GM23338 (cell line): ENCODE data around the gene ITGB6. TPM values are rescaled to one million over a fixed set of nuclear protein-coding genes. Genes with fewer than 3 reads are reported as not detected.

Experiments
- ATAC-seq: fragments of 200-7000 bp; cut with Tn5 transposase; 3 replicates; pipeline ENCODE4 v1.9.1; 2020
- DNase-seq: peaks from one replicate; pipeline ENCODE4 v3.0.0-alpha.2; 2015; ENCODE audit warnings: low spot score
- H2AFZ ChIP-seq: fragments of 200-600 bp; sonication (generic); 2 replicates; pipeline ENCODE4 v1.8.0; 2016; ENCODE audit warnings: antibody characterized with exemption, mild to moderate bottlenecking, moderate library complexity
- H3F3A ChIP-seq: fragments of 200-600 bp; sonication (generic); replicated peaks from 2 replicates; pipeline ENCODE4 v1.8.0; 2017; ENCODE audit warnings: antibody characterized with exemption, mixed run types, low read depth
- H3K27ac ChIP-seq: fragments of 200-600 bp; sonication (generic); 2 replicates; pipeline ENCODE4 v1.6.1; 2016; ENCODE audit warnings: low read depth
- H3K27me3 ChIP-seq: fragments of 200-600 bp; sonication (generic); 2 replicates; pipeline ENCODE4 v1.8.0; 2016; ENCODE audit warnings: mild to moderate bottlenecking, mixed run types, moderate library complexity; ENCODE audit not compliant: insufficient read depth
- H3K36me3 ChIP-seq: fragments of 200-600 bp; sonication (generic); 2 replicates; pipeline ENCODE4 v1.8.0; 2016; ENCODE audit warnings: mild to moderate bottlenecking; ENCODE audit not compliant: insufficient read depth
- H3K4me1 ChIP-seq: fragments of 200-600 bp; sonication (generic); 2 replicates; pipeline ENCODE4 v1.8.0; 2016; ENCODE audit warnings: mild to moderate bottlenecking, moderate library complexity; ENCODE audit not compliant: insufficient read depth
- H3K4me2 ChIP-seq: fragments of 200-600 bp; sonication (generic); 2 replicates; pipeline ENCODE4 v1.7.1; 2017; ENCODE audit warnings: mixed run types
- H3K4me3 ChIP-seq: fragments of 200-600 bp; sonication (generic); 2 replicates; pipeline ENCODE4 v1.6.1; 2016; ENCODE audit warnings: mixed run types
- H3K79me2 ChIP-seq: fragments of 200-600 bp; sonication (generic); replicated peaks from 2 replicates; pipeline ENCODE4 v1.8.0; 2017; ENCODE audit warnings: mild to moderate bottlenecking; ENCODE audit not compliant: insufficient read depth
- H3K9me2 ChIP-seq: fragments of 200-600 bp; sonication (generic); 2 replicates; pipeline ENCODE4 v1.8.0; 2017; ENCODE audit not compliant: insufficient read depth
- H4K20me1 ChIP-seq: fragments of 200-600 bp; sonication (generic); replicated peaks from 2 replicates; pipeline ENCODE4 v1.8.0; 2017; ENCODE audit warnings: mild to moderate bottlenecking; ENCODE audit not compliant: insufficient read depth
- H3K27ac Mint-ChIP-seq: 2 replicates; pipeline ENCODE4 v1.8.0; 2020; ENCODE audit warnings: inconsistent platforms, mild to moderate bottlenecking, moderate library complexity, mixed read lengths
- H3K27me3 Mint-ChIP-seq: 3 replicates; pipeline ENCODE4 v1.8.0; 2022; ENCODE audit warnings: low read depth, mild to moderate bottlenecking, moderate library complexity, mixed read lengths, inconsistent platforms; ENCODE audit not compliant: insufficient read depth, poor library complexity
- H3K36me3 Mint-ChIP-seq: 3 replicates; pipeline ENCODE4 v1.8.0; 2021; ENCODE audit warnings: low read depth, mild to moderate bottlenecking, inconsistent platforms, moderate library complexity, mixed read lengths
- H3K4me1 Mint-ChIP-seq: 3 replicates; pipeline ENCODE4 v1.8.0; 2020; ENCODE audit warnings: mild to moderate bottlenecking, inconsistent platforms, mixed read lengths
- H3K4me3 Mint-ChIP-seq: 3 replicates; pipeline ENCODE4 v1.8.0; 2021; ENCODE audit warnings: moderate library complexity, mild to moderate bottlenecking, inconsistent platforms, mixed read lengths
- H3K9me3 Mint-ChIP-seq: 3 replicates; pipeline ENCODE4 v1.8.0; 2020; ENCODE audit warnings: moderate library complexity, mild to moderate bottlenecking, inconsistent platforms, mixed read lengths
- CREB1 ChIP-seq: fragments of 250-450 bp; sonication (Bioruptor Pico); IDR thresholded peaks from 2 replicates; pipeline ENCODE4 v1.5.0; 2020; ENCODE audit warnings: low read depth, mild to moderate bottlenecking, moderate library complexity
- EZH2 ChIP-seq: fragments of 200-600 bp; sonication (generic); IDR thresholded peaks from one replicate; pipeline ENCODE4 v1.8.0; 2017; ENCODE audit warnings: antibody characterized with exemption, mild to moderate bottlenecking, low read depth; ENCODE audit not compliant: unreplicated experiment
- JUNB ChIP-seq: IDR thresholded peaks from one replicate; pipeline ENCODE4 v1.6.1; 2016; ENCODE audit warnings: antibody characterized with exemption; ENCODE audit not compliant: unreplicated experiment
- STAT1 ChIP-seq: IDR thresholded peaks from one replicate; pipeline ENCODE4 v1.6.1; 2016; ENCODE audit warnings: antibody characterized with exemption; ENCODE audit not compliant: unreplicated experiment
- ZNF114 ChIP-seq: fragments of 250-450 bp; sonication (Bioruptor Pico); IDR thresholded peaks from 2 replicates; pipeline ENCODE4 v1.5.0; 2020; ENCODE audit warnings: mild to moderate bottlenecking, moderate library complexity
- ZNF331 ChIP-seq: fragments of 250-450 bp; sonication (Bioruptor Pico); IDR thresholded peaks from 2 replicates; pipeline ENCODE4 v1.5.0; 2020; ENCODE audit warnings: low read depth, mild to moderate bottlenecking, moderate library complexity
- polyA plus RNA-seq: library from polyadenylated mRNA; unstranded; fragments of >200 nt; fragmentation: Nextera tagmentation; extraction: Ambion mirVana; gene quantifications from 2 replicates; pipeline ENCODE4 v1.2.1, GENCODE V29; 2016
- total RNA-seq: library from RNA; depleted of rRNA; stranded (reverse); fragments of >200 nt; shearing (Covaris generic); gene quantifications from 2 replicates; pipeline ENCODE4 v1.2.3, GENCODE V29; 2014
- TF ChIP-seq, protein P1 (sequence below), 2 experiments: fragments of 200-600 bp in 1 of 2; sonication (generic) in 1 of 2; conservative IDR thresholded peaks; 2 replicates each; pipeline versions ENCODE4 v1.5.1 to v1.6.1; 2016 to 2017; ENCODE audit warnings: antibody characterized with exemption in 2 of 2, low read depth in 2 of 2, mild to moderate bottlenecking in 2 of 2, moderate library complexity in 1 of 2
- TF ChIP-seq, protein P2 (sequence below): fragments of 250-450 bp; sonication (Bioruptor Pico); IDR thresholded peaks from 2 replicates; pipeline ENCODE4 v1.5.0; 2020; ENCODE audit warnings: mild to moderate bottlenecking, moderate library complexity
- TF ChIP-seq, protein P3 (sequence below): IDR thresholded peaks from one replicate; pipeline ENCODE4 v1.6.1; 2018; ENCODE audit warnings: antibody characterized with exemption; ENCODE audit not compliant: unreplicated experiment

ITGB6 gene
- total and polyA plus RNA-seq, 2 experiments from 2014 or later: not detected

DNA sequence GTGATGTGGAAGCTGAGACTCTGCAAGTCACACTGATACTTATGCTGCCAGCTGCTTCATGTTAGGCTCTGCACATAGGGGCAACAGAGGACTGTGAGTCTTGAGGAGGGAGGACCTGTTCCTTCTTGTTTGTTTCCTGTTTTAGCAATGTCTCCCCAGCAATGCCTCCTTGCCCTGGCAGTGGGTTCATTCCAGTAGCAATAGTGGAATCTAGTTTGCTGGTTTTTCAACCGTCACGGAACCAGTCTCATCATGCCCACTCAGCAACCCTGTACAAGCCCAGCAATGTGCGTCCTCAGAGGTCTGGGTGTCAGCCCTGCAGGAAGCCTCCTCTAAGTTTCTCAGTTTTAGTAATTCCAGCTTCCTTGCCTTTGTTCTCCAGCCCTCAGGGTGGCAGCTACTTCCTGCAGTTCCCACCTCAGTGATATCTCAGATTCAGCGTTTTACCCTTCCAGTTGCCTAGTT lies 20.5 kb upstream of the ITGB6 start:
- Histone ChIP-seq H3F3A (no peaks in the 10 kb centered on the region), H3K36me3 (no peaks in the 10 kb centered on the region), H3K27ac (no peak overlapping the region), H2AFZ (peak overlapping the region; percentile 19), H3K9me2 (0 out of 2 replicates have a peak, but pooled peaks cover 21% of the 10 kb centered on the region), H3K4me2 (no peak overlapping the region), H4K20me1 (no peaks in the 10 kb centered on the region), H3K4me3 (no peak overlapping the region), H3K4me1 (peaks cover 10% of the 10 kb centered on the region), H3K79me2 (no peaks in the 10 kb centered on the region), H3K27me3 (no peaks in the 10 kb centered on the region)
- peak; percentile 28; the same call in 2 of the 3 replicates for ATAC-seq
- TF ChIP-seq, protein P1, sequence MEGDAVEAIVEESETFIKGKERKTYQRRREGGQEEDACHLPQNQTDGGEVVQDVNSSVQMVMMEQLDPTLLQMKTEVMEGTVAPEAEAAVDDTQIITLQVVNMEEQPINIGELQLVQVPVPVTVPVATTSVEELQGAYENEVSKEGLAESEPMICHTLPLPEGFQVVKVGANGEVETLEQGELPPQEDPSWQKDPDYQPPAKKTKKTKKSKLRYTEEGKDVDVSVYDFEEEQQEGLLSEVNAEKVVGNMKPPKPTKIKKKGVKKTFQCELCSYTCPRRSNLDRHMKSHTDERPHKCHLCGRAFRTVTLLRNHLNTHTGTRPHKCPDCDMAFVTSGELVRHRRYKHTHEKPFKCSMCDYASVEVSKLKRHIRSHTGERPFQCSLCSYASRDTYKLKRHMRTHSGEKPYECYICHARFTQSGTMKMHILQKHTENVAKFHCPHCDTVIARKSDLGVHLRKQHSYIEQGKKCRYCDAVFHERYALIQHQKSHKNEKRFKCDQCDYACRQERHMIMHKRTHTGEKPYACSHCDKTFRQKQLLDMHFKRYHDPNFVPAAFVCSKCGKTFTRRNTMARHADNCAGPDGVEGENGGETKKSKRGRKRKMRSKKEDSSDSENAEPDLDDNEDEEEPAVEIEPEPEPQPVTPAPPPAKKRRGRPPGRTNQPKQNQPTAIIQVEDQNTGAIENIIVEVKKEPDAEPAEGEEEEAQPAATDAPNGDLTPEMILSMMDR (conservative IDR thresholded peaks at IDR 0.05; ENCODE audit: low read depth in 2 of 2): 0 out of 4 replicates have a peak, but pooled peaks of 1 of the 2 experiments have one; percentile 19
- TF ChIP-seq, protein P2, sequence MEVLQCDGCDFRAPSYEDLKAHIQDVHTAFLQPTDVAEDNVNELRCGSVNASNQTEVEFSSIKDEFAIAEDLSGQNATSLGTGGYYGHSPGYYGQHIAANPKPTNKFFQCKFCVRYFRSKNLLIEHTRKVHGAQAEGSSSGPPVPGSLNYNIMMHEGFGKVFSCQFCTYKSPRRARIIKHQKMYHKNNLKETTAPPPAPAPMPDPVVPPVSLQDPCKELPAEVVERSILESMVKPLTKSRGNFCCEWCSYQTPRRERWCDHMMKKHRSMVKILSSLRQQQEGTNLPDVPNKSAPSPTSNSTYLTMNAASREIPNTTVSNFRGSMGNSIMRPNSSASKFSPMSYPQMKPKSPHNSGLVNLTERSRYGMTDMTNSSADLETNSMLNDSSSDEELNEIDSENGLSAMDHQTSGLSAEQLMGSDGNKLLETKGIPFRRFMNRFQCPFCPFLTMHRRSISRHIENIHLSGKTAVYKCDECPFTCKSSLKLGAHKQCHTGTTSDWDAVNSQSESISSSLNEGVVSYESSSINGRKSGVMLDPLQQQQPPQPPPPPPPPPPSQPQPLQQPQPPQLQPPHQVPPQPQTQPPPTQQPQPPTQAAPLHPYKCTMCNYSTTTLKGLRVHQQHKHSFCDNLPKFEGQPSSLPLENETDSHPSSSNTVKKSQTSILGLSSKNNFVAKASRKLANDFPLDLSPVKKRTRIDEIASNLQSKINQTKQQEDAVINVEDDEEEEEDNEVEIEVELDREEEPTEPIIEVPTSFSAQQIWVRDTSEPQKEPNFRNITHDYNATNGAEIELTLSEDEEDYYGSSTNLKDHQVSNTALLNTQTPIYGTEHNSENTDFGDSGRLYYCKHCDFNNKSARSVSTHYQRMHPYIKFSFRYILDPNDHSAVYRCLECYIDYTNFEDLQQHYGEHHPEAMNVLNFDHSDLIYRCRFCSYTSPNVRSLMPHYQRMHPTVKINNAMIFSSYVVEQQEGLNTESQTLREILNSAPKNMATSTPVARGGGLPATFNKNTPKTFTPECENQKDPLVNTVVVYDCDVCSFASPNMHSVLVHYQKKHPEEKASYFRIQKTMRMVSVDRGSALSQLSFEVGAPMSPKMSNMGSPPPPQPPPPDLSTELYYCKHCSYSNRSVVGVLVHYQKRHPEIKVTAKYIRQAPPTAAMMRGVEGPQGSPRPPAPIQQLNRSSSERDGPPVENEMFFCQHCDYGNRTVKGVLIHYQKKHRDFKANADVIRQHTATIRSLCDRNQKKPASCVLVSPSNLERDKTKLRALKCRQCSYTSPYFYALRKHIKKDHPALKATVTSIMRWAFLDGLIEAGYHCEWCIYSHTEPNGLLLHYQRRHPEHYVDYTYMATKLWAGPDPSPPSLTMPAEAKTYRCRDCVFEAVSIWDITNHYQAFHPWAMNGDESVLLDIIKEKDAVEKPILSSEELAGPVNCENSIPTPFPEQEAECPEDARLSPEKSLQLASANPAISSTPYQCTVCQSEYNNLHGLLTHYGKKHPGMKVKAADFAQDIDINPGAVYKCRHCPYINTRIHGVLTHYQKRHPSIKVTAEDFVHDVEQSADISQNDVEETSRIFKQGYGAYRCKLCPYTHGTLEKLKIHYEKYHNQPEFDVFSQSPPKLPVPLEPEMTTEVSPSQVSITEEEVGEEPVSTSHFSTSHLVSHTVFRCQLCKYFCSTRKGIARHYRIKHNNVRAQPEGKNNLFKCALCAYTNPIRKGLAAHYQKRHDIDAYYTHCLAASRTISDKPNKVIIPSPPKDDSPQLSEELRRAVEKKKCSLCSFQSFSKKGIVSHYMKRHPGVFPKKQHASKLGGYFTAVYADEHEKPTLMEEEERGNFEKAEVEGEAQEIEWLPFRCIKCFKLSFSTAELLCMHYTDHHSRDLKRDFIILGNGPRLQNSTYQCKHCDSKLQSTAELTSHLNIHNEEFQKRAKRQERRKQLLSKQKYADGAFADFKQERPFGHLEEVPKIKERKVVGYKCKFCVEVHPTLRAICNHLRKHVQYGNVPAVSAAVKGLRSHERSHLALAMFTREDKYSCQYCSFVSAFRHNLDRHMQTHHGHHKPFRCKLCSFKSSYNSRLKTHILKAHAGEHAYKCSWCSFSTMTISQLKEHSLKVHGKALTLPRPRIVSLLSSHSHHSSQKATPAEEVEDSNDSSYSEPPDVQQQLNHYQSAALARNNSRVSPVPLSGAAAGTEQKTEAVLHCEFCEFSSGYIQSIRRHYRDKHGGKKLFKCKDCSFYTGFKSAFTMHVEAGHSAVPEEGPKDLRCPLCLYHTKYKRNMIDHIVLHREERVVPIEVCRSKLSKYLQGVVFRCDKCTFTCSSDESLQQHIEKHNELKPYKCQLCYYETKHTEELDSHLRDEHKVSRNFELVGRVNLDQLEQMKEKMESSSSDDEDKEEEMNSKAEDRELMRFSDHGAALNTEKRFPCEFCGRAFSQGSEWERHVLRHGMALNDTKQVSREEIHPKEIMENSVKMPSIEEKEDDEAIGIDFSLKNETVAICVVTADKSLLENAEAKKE (CRISPR knock-in tag): no peak
- Mint-ChIP-seq H3K27ac (peak overlapping the region; percentile 47; the same call in 1 of the 2 replicates), H3K27me3 (peaks cover 2% of the 10 kb centered on the region), H3K9me3 (no peaks in the 10 kb centered on the region), H3K36me3 (no peaks in the 10 kb centered on the region), H3K4me1 (peaks cover 15% of the 10 kb centered on the region), H3K4me3 (no peak overlapping the region)
- peak; percentile 14 for DNase-seq

DNA sequence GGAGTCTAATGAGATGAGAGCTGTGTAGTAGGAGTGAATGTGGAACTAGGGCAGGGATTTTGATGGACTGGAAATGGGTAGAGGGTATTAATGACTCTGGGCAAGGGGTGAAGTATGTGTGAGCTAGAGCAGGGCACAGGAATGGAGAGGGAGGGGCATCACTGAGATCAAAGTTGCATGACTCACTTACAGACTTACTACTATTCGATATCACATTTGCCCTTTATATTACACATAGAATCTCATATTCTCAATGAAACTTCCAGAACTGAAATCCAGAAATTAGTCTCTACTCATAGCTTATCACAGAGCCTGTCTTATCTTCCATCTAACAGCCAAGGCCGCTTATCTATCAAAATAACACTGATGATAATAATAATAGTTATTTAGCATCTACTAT lies 20.0 kb upstream of the ITGB6 start:
- no peak overlapping the region for H3K4me2 ChIP-seq
- no peak for TF ChIP-seq EZH2
- TF ChIP-seq ZNF331 (CRISPR knock-in tag): no peak
- TF ChIP-seq CREB1 (CRISPR knock-in tag): no peak
- TF ChIP-seq STAT1: no peak
- TF ChIP-seq, protein P3, sequence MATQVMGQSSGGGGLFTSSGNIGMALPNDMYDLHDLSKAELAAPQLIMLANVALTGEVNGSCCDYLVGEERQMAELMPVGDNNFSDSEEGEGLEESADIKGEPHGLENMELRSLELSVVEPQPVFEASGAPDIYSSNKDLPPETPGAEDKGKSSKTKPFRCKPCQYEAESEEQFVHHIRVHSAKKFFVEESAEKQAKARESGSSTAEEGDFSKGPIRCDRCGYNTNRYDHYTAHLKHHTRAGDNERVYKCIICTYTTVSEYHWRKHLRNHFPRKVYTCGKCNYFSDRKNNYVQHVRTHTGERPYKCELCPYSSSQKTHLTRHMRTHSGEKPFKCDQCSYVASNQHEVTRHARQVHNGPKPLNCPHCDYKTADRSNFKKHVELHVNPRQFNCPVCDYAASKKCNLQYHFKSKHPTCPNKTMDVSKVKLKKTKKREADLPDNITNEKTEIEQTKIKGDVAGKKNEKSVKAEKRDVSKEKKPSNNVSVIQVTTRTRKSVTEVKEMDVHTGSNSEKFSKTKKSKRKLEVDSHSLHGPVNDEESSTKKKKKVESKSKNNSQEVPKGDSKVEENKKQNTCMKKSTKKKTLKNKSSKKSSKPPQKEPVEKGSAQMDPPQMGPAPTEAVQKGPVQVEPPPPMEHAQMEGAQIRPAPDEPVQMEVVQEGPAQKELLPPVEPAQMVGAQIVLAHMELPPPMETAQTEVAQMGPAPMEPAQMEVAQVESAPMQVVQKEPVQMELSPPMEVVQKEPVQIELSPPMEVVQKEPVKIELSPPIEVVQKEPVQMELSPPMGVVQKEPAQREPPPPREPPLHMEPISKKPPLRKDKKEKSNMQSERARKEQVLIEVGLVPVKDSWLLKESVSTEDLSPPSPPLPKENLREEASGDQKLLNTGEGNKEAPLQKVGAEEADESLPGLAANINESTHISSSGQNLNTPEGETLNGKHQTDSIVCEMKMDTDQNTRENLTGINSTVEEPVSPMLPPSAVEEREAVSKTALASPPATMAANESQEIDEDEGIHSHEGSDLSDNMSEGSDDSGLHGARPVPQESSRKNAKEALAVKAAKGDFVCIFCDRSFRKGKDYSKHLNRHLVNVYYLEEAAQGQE: no peak
- TF ChIP-seq ZNF114: no peak
- TF ChIP-seq JUNB: no peak

More for the DNA sequence above, 20.0 kb upstream of the ITGB6 start:
- Histone ChIP-seq H3K4me3 (no peak overlapping the region), H3K79me2 (no peaks in the 10 kb centered on the region), H3K4me1 (peaks cover 10% of the 10 kb centered on the region), H3K27me3 (no peaks in the 10 kb centered on the region), H3K9me2 (0 out of 2 replicates have a peak, but pooled peaks cover 21% of the 10 kb centered on the region), H3K27ac (no peak overlapping the region), H2AFZ (no peak overlapping the region), H3K36me3 (no peaks in the 10 kb centered on the region), H3F3A (no peaks in the 10 kb centered on the region), H4K20me1 (no peaks in the 10 kb centered on the region)
- H3K27ac Mint-ChIP-seq: no peak overlapping the region
- no peaks in the 10 kb centered on the region for H3K9me3 Mint-ChIP-seq
- no peaks in the 10 kb centered on the region for H3K36me3 Mint-ChIP-seq
- DNase-seq: no peak
- H3K4me3 Mint-ChIP-seq: no peak overlapping the region
- no peak for ATAC-seq
- H3K4me1 Mint-ChIP-seq: peaks cover 15% of the 10 kb centered on the region
- peaks cover 2% of the 10 kb centered on the region for H3K27me3 Mint-ChIP-seq
